ENCODE measurements around the gene NCLN. TPM values are rescaled to one million over a fixed set of nuclear protein-coding genes. Genes with fewer than 3 reads are reported as not detected.

Gene NCLN
- total and polyA plus RNA-seq, 9 donors, result 5.3 to 43.6 (median 22.1) TPM

DNA sequence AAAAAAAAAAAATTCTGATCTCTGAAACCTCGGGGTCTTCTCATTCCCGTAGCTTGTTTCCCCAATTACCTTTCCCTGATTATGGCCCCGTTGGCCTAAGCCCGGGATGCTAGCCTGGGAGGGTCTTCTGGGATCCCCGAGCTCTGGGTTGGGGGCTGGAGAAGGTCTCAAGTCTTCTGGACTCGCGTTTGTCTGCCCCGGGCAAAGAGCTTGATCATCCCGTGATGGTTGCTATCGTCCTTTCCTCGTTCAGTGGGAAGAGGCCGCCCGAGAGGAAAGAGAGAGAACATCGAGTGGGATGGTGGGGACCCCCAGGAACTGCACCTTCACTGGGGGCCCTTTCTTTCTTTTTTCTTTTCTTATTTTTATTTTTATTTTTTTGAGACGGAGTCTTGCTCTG is 47.5 kb upstream of the NCLN start:
- Histone ChIP-seq H3K27me3 (no peaks in the 10 kb centered on the region), H3K4me3 (no peak overlapping the region), H3K27ac (no peak overlapping the region), H3K36me3 (no peaks in the 10 kb centered on the region), H3K4me1 (ENCODE audit: insufficient read depth) (peaks cover 13% of the 10 kb centered on the region), H3K9me3 (no peaks in the 10 kb centered on the region)
- 85 to 91% (median 90%) methylated on average over 15 of the region's 15 CpGs for WGBS, 3 donors
- no peak for DNase-seq
- intact Hi-C loops (cut with DNase I), result no loop called here
- TF ChIP-seq CTCF (IDR thresholded peaks at IDR 0.05) (no peak), POLR2A (IDR thresholded peaks at IDR 0.05) (no peak)

GRCh38 chr19:3140667-3141038 is 45.1 kb upstream of the NCLN start:
- Histone ChIP-seq H3K36me3 (no peaks in the 10 kb centered on the region), H3K4me3 (no peak overlapping the region), H3K27me3 (no peaks in the 10 kb centered on the region), H3K27ac (no peak overlapping the region), H3K4me1 (ENCODE audit: insufficient read depth) (peaks cover 12% of the 10 kb centered on the region), H3K9me3 (no peaks in the 10 kb centered on the region)
- TF ChIP-seq CTCF (IDR thresholded peaks at IDR 0.05) (no peak), EP300 (IDR thresholded peaks at IDR 0.05) (no peak), POLR2A (IDR thresholded peaks at IDR 0.05) (no peak)
- intact Hi-C loops (cut with DNase I), result no loop called here
- no peak for DNase-seq

DNA sequence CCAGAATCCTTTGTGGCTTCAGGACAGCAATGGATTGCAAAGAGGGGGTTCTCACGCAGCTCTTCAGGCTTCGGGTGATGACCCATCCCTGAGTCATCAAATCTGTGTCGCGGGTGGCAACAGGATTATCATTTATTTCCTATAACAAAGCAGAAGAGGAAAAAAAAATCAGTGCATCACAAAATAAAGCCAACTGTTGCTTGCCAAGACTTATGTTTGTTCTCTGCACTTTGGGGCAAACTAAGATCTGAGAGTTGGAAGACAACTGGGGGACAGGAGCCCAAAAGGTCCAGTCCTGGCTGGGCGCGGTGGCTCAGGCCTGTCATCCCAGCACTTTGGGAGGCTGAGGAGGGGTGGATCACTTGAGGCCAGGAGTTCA is 43.4 kb upstream of the NCLN start:
- TF ChIP-seq EP300 (IDR thresholded peaks at IDR 0.05) (no peak), CTCF (IDR thresholded peaks at IDR 0.05) (no peak), POLR2A (IDR thresholded peaks at IDR 0.05) (no peak)
- H3K36me3 ChIP-seq, result no peaks in the 10 kb centered on the region
- WGBS, 3 donors, result 8 to 24% (median 9%) methylated on average over 6 of the region's 6 CpGs
- peaks cover 9% of the 10 kb centered on the region for H3K4me1 ChIP-seq (ENCODE audit: insufficient read depth)
- no peaks in the 10 kb centered on the region for H3K9me3 ChIP-seq
- intact Hi-C loops (cut with DNase I), result no loop called here
- H3K27ac ChIP-seq, result no peak overlapping the region
- H3K27me3 ChIP-seq, result no peaks in the 10 kb centered on the region
- no peak overlapping the region for H3K4me3 ChIP-seq
- peak in 1 of 5 donors; percentile 59 for DNase-seq

DNA sequence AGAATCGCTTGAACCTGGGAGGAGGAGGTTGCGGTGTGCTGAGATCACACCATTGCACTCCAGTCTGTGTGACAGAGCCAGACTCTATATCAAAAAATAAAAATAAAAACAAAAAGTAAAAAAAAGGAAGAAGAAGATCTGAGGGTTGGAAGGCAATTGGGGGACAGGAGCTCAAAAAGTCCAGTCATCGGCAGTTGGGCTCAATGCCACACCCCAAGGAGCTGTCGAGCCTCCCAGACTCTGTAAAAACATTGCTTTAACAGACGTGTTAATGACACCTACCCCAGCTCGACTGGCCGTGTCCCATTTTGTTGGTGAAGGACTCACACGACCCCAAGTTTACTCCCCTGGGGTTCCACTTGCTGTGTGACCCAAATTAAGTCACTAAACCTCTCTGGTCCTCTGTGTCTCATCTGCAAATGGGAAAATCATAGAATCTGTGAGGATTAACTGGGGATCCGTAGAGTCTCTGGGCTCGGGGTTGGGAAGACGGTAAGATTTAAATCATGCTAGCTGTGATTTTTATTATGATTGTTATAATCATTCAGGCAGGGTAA is 42.9 kb upstream of the NCLN start:
- WGBS, 3 donors, result 69 to 74% (median 72%) methylated on average over 11 of the region's 11 CpGs
- H3K4me3 ChIP-seq, result no peak overlapping the region
- peaks cover 7% of the 10 kb centered on the region for H3K4me1 ChIP-seq (ENCODE audit: insufficient read depth)
- TF ChIP-seq CTCF (IDR thresholded peaks at IDR 0.05) (no peak), EP300 (IDR thresholded peaks at IDR 0.05) (no peak), POLR2A (IDR thresholded peaks at IDR 0.05) (no peak)
- H3K36me3 ChIP-seq, result no peaks in the 10 kb centered on the region
- no peaks in the 10 kb centered on the region for H3K9me3 ChIP-seq
- H3K27ac ChIP-seq, result no peak overlapping the region
- H3K27me3 ChIP-seq, result no peaks in the 10 kb centered on the region
- no peak for DNase-seq
- intact Hi-C loops (cut with DNase I), result no loop called here
